Mucosa of stomach (tissue), 1 donor: ENCODE results near the gene ZNF497.
"Not testable (repeated sequence)": the region's sequence is repeated elsewhere in the genome, so short reads cannot be mapped to it uniquely, and the experiment has no call there.

Experiments
- H3K27me3 ChIP-seq: one replicate; pipeline ENCODE4 v1.7.0; 2013; ENCODE audit warnings: mild to moderate bottlenecking, low read length; ENCODE audit not compliant: control insufficient read depth, insufficient read depth
- H3K36me3 ChIP-seq: one replicate; pipeline ENCODE4 v1.7.0; 2013; ENCODE audit warnings: low read length; ENCODE audit not compliant: control insufficient read depth, insufficient read depth
- H3K4me1 ChIP-seq: one replicate; pipeline ENCODE4 v1.7.0; 2013; ENCODE audit warnings: mild to moderate bottlenecking, low read length; ENCODE audit not compliant: control insufficient read depth, insufficient read depth
- H3K4me3 ChIP-seq: one replicate; pipeline ENCODE4 v1.7.0; 2013; ENCODE audit warnings: low read length
- H3K9ac ChIP-seq: one replicate; pipeline ENCODE4 v1.7.0; 2013; ENCODE audit warnings: mild to moderate bottlenecking, low read length, moderate library complexity
- H3K9me3 ChIP-seq: one replicate; pipeline ENCODE4 v1.7.0; 2013; ENCODE audit warnings: mild to moderate bottlenecking, low read length, moderate library complexity; ENCODE audit not compliant: control insufficient read depth
- donor health status: Pancreatic carcinoma.

ZNF497 gene

DNA sequence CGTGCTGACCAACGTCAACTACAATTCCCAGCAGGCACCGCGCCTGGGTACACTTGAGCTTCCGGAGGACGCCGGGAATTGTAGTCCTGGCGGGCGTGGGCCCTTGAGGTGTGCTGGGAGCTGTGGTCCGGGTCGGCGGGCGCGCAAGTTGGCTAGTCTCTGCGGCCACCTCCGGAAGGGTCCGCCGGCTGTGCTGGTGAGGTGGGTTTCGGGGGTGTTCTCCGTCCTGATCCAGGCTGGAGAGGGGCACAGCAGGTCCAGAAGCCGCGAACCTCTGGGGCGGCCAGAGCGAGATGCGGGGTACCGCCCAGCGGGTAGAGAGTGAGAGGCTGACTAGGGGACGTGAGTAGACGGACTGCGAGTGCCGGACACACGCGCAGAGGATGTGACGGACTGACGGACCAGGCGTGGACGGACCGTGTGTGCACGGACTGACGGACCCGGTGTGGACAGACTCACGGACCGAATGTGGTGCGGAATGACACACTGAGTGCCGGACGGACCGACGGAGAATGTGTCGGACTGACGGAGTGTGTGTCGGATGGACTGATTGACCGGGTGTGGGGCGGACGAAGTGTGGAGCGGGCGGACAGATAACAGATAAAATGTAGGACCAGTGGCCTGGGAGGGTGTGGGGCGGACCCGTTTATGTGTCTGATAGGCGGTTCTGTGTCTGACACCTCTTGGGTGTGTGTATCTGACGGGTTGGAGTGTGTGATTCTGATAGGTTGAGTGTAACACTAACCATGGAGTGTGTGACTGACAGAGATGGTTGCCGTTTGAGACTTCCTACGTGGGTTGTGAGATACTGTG lies 35.4 kb downstream of the ZNF497 start, which contains the start of gene ZSCAN22:
Gene ZSCAN22, plus strand, starts transcription at position 81 of the 813 bp plus-strand sequence. CDS start 7,809 bp downstream, outside the sequence.
- H3K4me3 ChIP-seq, result peak within 1 kb of the TSS; percentile 91
- H3K4me1 ChIP-seq, result peaks cover 31% of the 10 kb centered on the region
- H3K36me3 ChIP-seq, result no peaks in the 10 kb centered on the region
- peak within 1 kb of the TSS; percentile 77 for H3K9ac ChIP-seq
- no peaks in the 10 kb centered on the region for H3K27me3 ChIP-seq
- no peaks in the 10 kb centered on the region for H3K9me3 ChIP-seq

DNA sequence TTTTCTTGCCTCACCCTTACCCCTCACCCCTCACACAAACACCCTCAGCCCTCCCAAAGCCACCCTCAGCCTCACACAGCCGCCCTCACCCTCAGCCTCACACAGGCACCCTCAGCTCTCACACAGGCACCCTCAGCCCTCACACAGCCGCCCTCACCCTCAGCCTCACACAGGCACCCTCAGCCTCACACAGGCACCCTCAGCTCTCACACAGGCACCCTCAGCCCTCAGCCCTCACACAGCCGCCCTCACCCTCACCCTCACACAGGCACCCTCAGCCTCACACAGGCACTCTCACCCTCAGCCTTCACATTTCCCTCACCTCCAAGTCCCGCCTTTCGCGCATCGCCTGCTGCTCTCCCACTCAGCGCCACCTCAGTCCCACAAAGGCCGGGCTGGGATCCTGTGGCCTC lies 36.0 kb downstream of the ZNF497 start:
- H3K4me3 ChIP-seq, result peak overlapping the region; percentile 91
- peaks cover 31% of the 10 kb centered on the region for H3K4me1 ChIP-seq
- no peaks in the 10 kb centered on the region for H3K9me3 ChIP-seq
- H3K36me3 ChIP-seq, result no peaks in the 10 kb centered on the region
- peak overlapping the region; percentile 77 for H3K9ac ChIP-seq
- no peaks in the 10 kb centered on the region for H3K27me3 ChIP-seq

DNA sequence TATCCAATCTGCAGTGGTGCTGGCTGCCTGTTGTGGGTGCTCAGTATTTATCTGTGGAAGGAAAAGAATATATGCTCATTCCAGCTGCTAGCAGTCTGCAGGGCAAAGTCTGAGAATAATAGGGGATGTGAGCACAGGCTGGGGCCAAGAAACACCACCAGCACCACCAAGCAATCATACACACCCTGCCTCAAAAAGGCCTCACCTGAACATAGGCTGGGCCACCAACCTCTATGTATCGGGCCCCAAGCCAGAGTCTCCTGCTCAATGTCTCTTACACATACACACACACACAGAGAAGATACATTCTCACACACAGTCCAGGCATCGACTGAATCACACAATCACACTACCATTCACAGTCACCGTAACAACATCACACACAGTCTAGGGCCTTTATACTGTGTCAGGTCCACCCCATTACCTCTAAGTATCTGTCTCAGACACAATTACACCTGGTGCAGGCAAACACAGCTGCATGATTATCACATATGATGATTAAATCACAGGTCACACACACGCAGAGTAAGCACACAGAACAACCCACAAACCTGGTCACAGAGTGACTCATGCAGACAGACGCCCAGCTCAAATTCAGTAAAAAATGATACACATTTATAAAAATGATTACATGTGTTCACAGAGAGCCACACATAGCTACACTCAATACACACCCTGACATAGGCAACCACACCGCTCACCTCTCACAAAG lies 37.1 kb downstream of the ZNF497 start:
- Histone ChIP-seq H3K9ac (peak overlapping the region; percentile 77), H3K36me3 (no peaks in the 10 kb centered on the region), H3K27me3 (no peaks in the 10 kb centered on the region), H3K4me3 (no peak overlapping the region), H3K9me3 (no peaks in the 10 kb centered on the region), H3K4me1 (peaks cover 25% of the 10 kb centered on the region)

- Histone ChIP-seq H3K27me3 (no peaks in the 10 kb centered on the region), H3K9me3 (no peaks in the 10 kb centered on the region), H3K4me3 (no peak overlapping the region), H3K9ac (no peak overlapping the region), H3K36me3 (peaks cover 7% of the 10 kb centered on the region), H3K4me1 (no peaks in the 10 kb centered on the region)
These were observed 43.3 kb downstream of the ZNF497 start for GRCh38 chr19:58319241-58319640.

DNA sequence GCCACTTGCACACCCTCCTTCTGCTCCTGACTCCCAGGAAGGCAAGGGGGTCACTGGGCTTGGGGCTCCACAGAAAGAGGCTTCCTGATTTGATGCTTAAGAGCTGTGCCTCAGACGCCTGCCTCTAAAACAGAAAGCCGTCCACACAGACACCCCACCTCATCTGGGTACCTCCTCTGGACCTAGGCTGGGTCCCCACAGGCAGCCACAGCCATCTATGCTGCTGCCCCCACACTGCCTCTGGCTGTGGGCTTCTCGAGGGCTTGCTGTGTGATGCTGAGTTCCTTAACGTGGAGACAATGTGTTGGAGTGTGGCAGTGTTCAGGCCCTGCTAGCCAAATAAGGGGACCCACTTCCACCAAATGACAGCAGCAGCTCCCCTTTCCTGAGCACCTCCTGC lies 44.3 kb downstream of the ZNF497 start:
- no peaks in the 10 kb centered on the region for H3K9me3 ChIP-seq
- no peaks in the 10 kb centered on the region for H3K27me3 ChIP-seq
- H3K9ac ChIP-seq, result no peak overlapping the region
- no peaks in the 10 kb centered on the region for H3K4me1 ChIP-seq
- peaks cover 7% of the 10 kb centered on the region for H3K36me3 ChIP-seq
- no peak overlapping the region for H3K4me3 ChIP-seq

- Histone ChIP-seq H3K36me3 (peaks cover 7% of the 10 kb centered on the region), H3K27me3 (no peaks in the 10 kb centered on the region), H3K9me3 (no peaks in the 10 kb centered on the region), H3K4me3 (no peak overlapping the region), H3K4me1 (no peaks in the 10 kb centered on the region), H3K9ac (no peak overlapping the region)
These were observed 45.0 kb downstream of the ZNF497 start for GRCh38 chr19:58317476-58318072.

DNA sequence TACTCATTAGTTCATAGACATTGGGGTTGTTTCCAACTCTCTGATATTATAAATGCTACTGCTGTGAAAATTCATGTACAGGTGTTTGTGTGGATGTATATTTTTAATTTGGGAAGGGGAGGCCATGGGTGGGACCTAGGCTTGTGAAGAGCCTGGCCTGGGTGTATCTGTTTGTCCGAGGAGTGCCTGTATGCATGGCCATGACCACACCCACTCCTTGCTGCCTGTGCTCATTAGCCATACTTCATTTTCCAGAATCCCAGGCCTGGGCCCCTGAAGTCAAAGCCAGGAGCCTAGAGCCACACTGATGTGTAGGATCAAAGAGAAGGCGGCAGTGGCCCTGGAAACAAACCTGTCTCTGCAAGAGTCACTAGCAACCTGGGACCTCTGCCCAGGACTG lies 47.0 kb downstream of the ZNF497 start:
- H3K27me3 ChIP-seq, result no peaks in the 10 kb centered on the region
- H3K4me3 ChIP-seq, result no peak overlapping the region
- no peaks in the 10 kb centered on the region for H3K9me3 ChIP-seq
- H3K36me3 ChIP-seq, result peaks cover 7% of the 10 kb centered on the region
- no peak overlapping the region for H3K9ac ChIP-seq
- H3K4me1 ChIP-seq, result no peaks in the 10 kb centered on the region

GRCh38 chr19:58311345-58311865 lies 51.1 kb downstream of the ZNF497 start:
- H3K9me3 ChIP-seq, result no peaks in the 10 kb centered on the region
- H3K4me3 ChIP-seq, result no peak overlapping the region
- H3K9ac ChIP-seq, result no peak overlapping the region
- H3K4me1 ChIP-seq, result no peaks in the 10 kb centered on the region
- H3K27me3 ChIP-seq, result no peaks in the 10 kb centered on the region
- peaks cover 7% of the 10 kb centered on the region for H3K36me3 ChIP-seq

DNA sequence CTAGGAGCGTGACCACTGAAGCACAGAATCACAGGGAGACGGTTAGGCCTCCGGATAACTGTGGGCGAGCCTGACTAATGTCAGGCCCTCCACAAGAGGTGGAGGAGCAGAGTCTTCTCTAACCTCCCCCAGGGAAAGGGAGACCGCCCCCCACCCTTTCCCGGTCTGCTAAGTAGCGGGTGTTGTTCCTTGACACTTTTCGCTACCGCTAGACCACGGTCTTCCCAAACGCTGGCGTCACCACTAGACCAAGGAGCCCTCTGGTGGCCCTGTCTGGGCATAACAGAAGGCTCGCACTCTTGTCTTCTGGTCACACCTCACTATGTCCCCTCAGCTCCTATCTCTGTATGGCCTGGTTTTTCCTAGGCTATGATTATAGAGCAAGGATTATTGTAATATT lies 51.9 kb downstream of the ZNF497 start:
- not testable (repeated sequence) for H3K9ac ChIP-seq, H3K36me3 ChIP-seq, H3K4me3 ChIP-seq, H3K4me1 ChIP-seq, H3K27me3 ChIP-seq, H3K9me3 ChIP-seq

DNA sequence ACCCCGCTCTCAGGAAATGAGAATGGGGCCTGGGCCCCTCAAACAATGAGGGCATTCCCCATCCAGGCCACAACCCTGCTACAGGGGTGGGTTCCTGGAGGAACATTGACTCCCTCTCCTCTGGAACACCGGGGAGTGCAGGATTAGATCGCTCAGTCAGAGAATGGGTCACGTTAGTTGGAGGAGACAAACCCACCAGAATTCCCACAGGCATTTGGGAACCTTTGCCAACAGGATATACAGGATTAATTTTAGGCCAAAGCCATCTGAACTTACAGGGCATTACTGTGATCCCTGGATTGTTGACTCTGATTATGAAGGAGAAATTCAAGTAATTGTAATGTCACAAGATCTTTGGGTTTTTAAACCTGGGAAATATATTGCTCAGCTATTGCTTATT lies 54.8 kb downstream of the ZNF497 start:
- Histone ChIP-seq H3K9me3 (no peaks in the 10 kb centered on the region), H3K27me3 (no peaks in the 10 kb centered on the region), H3K4me3 (no peak overlapping the region), H3K36me3 (no peaks in the 10 kb centered on the region), H3K4me1 (peaks cover 4% of the 10 kb centered on the region), H3K9ac (no peak overlapping the region)

DNA sequence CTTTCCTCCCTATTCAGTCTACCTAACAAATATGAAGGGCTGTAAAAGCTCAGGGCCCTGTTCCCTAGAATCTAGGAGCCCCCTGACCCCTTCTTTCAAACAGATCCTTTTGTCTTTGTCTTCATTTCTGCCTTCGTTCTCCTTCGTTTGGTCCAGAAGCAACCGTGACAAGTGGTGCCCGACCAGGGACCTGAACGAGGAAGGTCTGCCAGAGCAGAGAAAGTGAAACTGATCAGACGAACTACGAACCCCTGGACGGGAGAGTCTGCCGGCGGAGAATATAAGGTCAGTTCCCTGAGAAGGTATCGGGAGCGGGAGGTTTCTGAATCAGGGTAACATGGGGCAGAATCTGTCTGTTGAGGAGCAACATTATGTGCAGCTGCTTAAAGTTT lies 56.6 kb downstream of the ZNF497 start:
- H3K4me3 ChIP-seq, result peak overlapping the region; percentile 94
- peak overlapping the region; percentile 83 for H3K9ac ChIP-seq
- no peaks in the 10 kb centered on the region for H3K27me3 ChIP-seq
- no peaks in the 10 kb centered on the region for H3K9me3 ChIP-seq
- H3K36me3 ChIP-seq, result no peaks in the 10 kb centered on the region
- peaks cover 4% of the 10 kb centered on the region for H3K4me1 ChIP-seq
